Hepatocyte (in vitro differentiated cells): Measurements from ENCODE around the gene HES1.

Experiments used
- CTCF ChIP-seq: fragments of 200-600 bp; sonication (generic); IDR thresholded peaks from 2 replicates; pipeline ENCODE4 v1.5.1; 2016; ENCODE audit warnings: antibody characterized with exemption, mild to moderate bottlenecking; ENCODE audit not compliant: poor library complexity
- EZH2 ChIP-seq: fragments of 200-600 bp; sonication (generic); IDR thresholded peaks from 2 replicates; pipeline ENCODE4 v1.6.1; 2016; ENCODE audit warnings: antibody characterized with exemption, mild to moderate bottlenecking, borderline replicate concordance
- EZH2phosphoT487 ChIP-seq: fragments of 200-600 bp; sonication (generic); IDR thresholded peaks from one replicate; pipeline ENCODE4 v1.6.1; 2018; ENCODE audit warnings: antibody characterized with exemption, mild to moderate bottlenecking, low read depth, moderate library complexity; ENCODE audit not compliant: unreplicated experiment, severe bottlenecking

DNA sequence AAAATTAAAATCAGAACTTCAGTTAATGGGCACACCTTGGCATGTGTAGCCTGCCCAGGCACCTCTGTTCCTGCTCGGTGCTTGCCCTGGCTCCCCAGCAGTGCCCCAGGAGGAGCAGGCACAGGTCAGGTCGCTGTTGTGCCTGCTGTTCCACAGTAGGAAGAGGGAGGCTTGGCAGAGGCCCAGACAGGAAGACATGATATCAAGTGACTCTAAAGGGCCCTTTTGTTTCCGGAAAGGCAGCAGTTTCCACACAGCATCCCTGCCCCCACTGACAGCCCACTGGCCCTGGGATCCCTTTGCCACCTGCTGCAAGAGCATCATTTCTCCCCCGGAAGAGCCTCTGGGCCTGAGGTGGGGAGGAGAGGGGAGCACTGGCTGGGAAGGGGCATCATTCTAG is 40.5 kb upstream of the HES1 start:
- TF ChIP-seq CTCF (no peak), EZH2phosphoT487 (no peak), EZH2 (no peak)
